Panc1 (cell line): ENCODE results near the gene OTUD4. TPM values are rescaled to one million over a fixed set of nuclear protein-coding genes. Genes with fewer than 3 reads are reported as not detected.
"Not testable (repeated sequence)": the region's sequence is repeated elsewhere in the genome, so short reads cannot be mapped to it uniquely, and the experiment has no call there.

Experiments used
- ATAC-seq: fragments of 200-7000 bp; cut with Tn5 transposase; 2 replicates; pipeline ENCODE4 v1.9.1; 2020; ENCODE audit warnings: mild to moderate bottlenecking, moderate library complexity
- BruUV-seq: library from RNA; stranded (reverse); fragments of 400-500 nt; replicated peaks from 2 replicates; lab custom pipeline; 2021; lab: Mats Ljungman, UMichigan
- CTCF ChIA-PET: fragments of 300-600 bp; sonication (Branson Sonifier 250); formaldehyde crosslinking; loops from one replicate; lab custom pipeline; 2022; ENCODE audit warnings: antibody characterized with exemption; lab: Charles Lee
- POLR2A ChIA-PET: fragments of 300-600 bp; sonication (Branson Sonifier 250); formaldehyde crosslinking; loops from one replicate; lab custom pipeline; 2022; ENCODE audit warnings: antibody characterized with exemption; lab: Charles Lee
- DNase-seq: peaks from one replicate; pipeline ENCODE4 v3.0.0-alpha.2; 2010; ENCODE audit warnings: low read depth, low spot score
- H3K27ac ChIP-seq: 2 replicates; pipeline ENCODE4 v1.5.1; 2011; ENCODE audit warnings: mild to moderate bottlenecking, low read length, inconsistent platforms
- H3K27me3 ChIP-seq: fragments of 200-500 bp; sonication (Bioruptor generic); 2 replicates; pipeline ENCODE4 v1.6.0; 2014; ENCODE audit warnings: low read length, inconsistent platforms; ENCODE audit not compliant: control insufficient read depth, insufficient read depth
- H3K36me3 ChIP-seq: fragments of 200-500 bp; sonication (Bioruptor generic); 2 replicates; pipeline ENCODE4 v1.5.1; 2014; ENCODE audit warnings: inconsistent platforms, mild to moderate bottlenecking, low read length, moderate library complexity; ENCODE audit not compliant: control insufficient read depth, insufficient read depth
- H3K4me1 ChIP-seq: 2 replicates; pipeline ENCODE4 v1.5.1; 2011; ENCODE audit warnings: inconsistent platforms, mild to moderate bottlenecking, low read length, moderate library complexity; ENCODE audit not compliant: control insufficient read depth, insufficient read depth
- H3K4me3 ChIP-seq, 2 experiments: 2 replicates each; pipeline ENCODE4 v1.5.1; 2011 to 2012; ENCODE audit warnings: low read depth in 2 of 2, low read length in 2 of 2, mild to moderate bottlenecking in 2 of 2, inconsistent platforms in 1 of 2, moderate library complexity in 1 of 2
- H3K9me3 ChIP-seq: fragments of 200-500 bp; sonication (Bioruptor generic); 2 replicates; pipeline ENCODE4 v1.5.1; 2014; ENCODE audit warnings: low read depth, mild to moderate bottlenecking, inconsistent platforms, low read length, moderate library complexity; ENCODE audit not compliant: control insufficient read depth, insufficient read depth
- CTCF ChIP-seq: fragments of 450-650 bp; IDR thresholded peaks from 2 replicates; pipeline ENCODE4 v1.5.1; 2017; ENCODE audit warnings: mild to moderate bottlenecking
- POLR2AphosphoS5 ChIP-seq: IDR thresholded peaks from 2 replicates; pipeline ENCODE4 v1.6.1; 2012; ENCODE audit warnings: mild to moderate bottlenecking, low read depth, low read length, moderate library complexity
- REST ChIP-seq, 2 experiments: IDR thresholded peaks; 2 replicates each; pipeline ENCODE4 v1.6.1; 2011 to 2012; ENCODE audit warnings: low read depth in 2 of 2, control low read depth in 1 of 2, low read length in 1 of 2, mild to moderate bottlenecking in 1 of 2, moderate library complexity in 1 of 2; ENCODE audit not compliant: insufficient read depth in 1 of 2
- SIN3A ChIP-seq: IDR thresholded peaks from 2 replicates; pipeline ENCODE4 v1.6.1; 2012; ENCODE audit warnings: low read depth, mild to moderate bottlenecking, low read length, moderate library complexity, borderline replicate concordance; ENCODE audit not compliant: insufficient read depth
- TCF7L2 ChIP-seq: IDR thresholded peaks from 2 replicates; pipeline ENCODE4 v1.6.1; 2011; ENCODE audit warnings: mild to moderate bottlenecking, low read depth, low read length, inconsistent platforms
- in situ Hi-C: cut with HindIII; loops from 2 replicates; pipeline ENCODE4 v1.10.0; 2016; ENCODE audit warnings: low sequenced_read_pairs, low pct_unique_long_range_greater_than_20kb
- intact Hi-C: fragments of 100-400 bp; cut with micrococcal nuclease; formaldehyde crosslinking; loops from one replicate; pipeline ENCODE4 v1.10.0; 2022; ENCODE audit not compliant: unreplicated experiment
- total RNA-seq: library from RNA; stranded (reverse); gene quantifications from one replicate; pipeline ENCODE4 v1.2.1, GENCODE V29; 2021; ENCODE audit not compliant: unreplicated experiment

OTUD4 gene
- total RNA-seq, 1 experiment from 2014 or later, result 31.5 TPM

GRCh38 chr4:145181091-145181501 lies 707 bp upstream of the OTUD4 start:
- peaks cover 7% of the 10 kb centered on the region for H3K4me1 ChIP-seq
- no TSS peak for BruUV-seq
- H3K36me3 ChIP-seq, result 0 out of 2 replicates have a peak, but pooled peaks cover 3% of the 10 kb centered on the region
- H3K9me3 ChIP-seq, result no peaks in the 10 kb centered on the region
- ATAC-seq (no peak), DNase-seq (no peak)
- peak overlapping the region; percentile 73 for H3K4me3 ChIP-seq
- POLR2A ChIA-PET, result interaction anchor here (0.5 kb wide), 1 partner anchor 756 kb away, joined by 4 read pairs; no protein-coding TSS in a partner anchor
- no peak for TF ChIP-seq POLR2AphosphoS5
- no peak for TF ChIP-seq SIN3A
- TF ChIP-seq CTCF, result no peak
- TF ChIP-seq TCF7L2, result no peak
- TF ChIP-seq REST (IDR thresholded peaks at IDR 0.05; ENCODE audit: insufficient read depth in 1 of 2, low read depth in 2 of 2, low read length in 1 of 2), result no peak
- no peaks in the 10 kb centered on the region for H3K27me3 ChIP-seq
- CTCF ChIA-PET, result no interaction called here
- in situ Hi-C loops, result no loop called here
- intact Hi-C loops, result no loop called here
- H3K27ac ChIP-seq, result peak overlapping the region; percentile 84

GRCh38 chr4:145179861-145180297 lies 510 bp downstream of the OTUD4 start:
- H3K4me1 ChIP-seq, POLR2A ChIA-PET, H3K27me3 ChIP-seq, H3K36me3 ChIP-seq, CTCF ChIA-PET, BruUV-seq, H3K9me3 ChIP-seq, intact Hi-C loops, in situ Hi-C loops, DNase-seq: not testable (repeated sequence)
- Histone ChIP-seq H3K4me3 (peak overlapping the region; percentile 71 to 73), H3K27ac (peak overlapping the region; percentile 63; the same call in 1 of the 2 replicates)
- ATAC-seq, result peak; percentile 46
- 0 out of 2 replicates have a peak, but pooled peaks have one; percentile 20 for TF ChIP-seq SIN3A

GRCh38 chr4:145179281-145179860 lies 1.0 kb downstream of the OTUD4 start:
- no TSS peak for BruUV-seq
- peak; percentile 73 for ATAC-seq
- in situ Hi-C loops, result no loop called here
- DNase-seq, result no peak
- intact Hi-C loops, result no loop called here
- Histone ChIP-seq H3K9me3 (no peaks in the 10 kb centered on the region), H3K27me3 (no peaks in the 10 kb centered on the region), H3K27ac (peak overlapping the region; percentile 84), H3K36me3 (0 out of 2 replicates have a peak, but pooled peaks cover 3% of the 10 kb centered on the region), H3K4me3 (peak overlapping the region; percentile 71 to 73), H3K4me1 (peaks cover 7% of the 10 kb centered on the region)
- ChIA-PET CTCF (no interaction called here), POLR2A (no interaction called here)
- no peak for TF ChIP-seq POLR2AphosphoS5
- 0 out of 2 replicates have a peak, but pooled peaks have one; percentile 51 for TF ChIP-seq SIN3A
